GM23338 (cell line): ENCODE results near the gene NRG3. TPM values are rescaled to one million over a fixed set of nuclear protein-coding genes. Genes with fewer than 3 reads are reported as not detected.

ENCODE experiments used
- ATAC-seq: fragments of 200-7000 bp; cut with Tn5 transposase; 3 replicates; pipeline ENCODE4 v1.9.1; 2020
- DNase-seq: peaks from one replicate; pipeline ENCODE4 v3.0.0-alpha.2; 2015; ENCODE audit warnings: low spot score
- H2AFZ ChIP-seq: fragments of 200-600 bp; sonication (generic); 2 replicates; pipeline ENCODE4 v1.8.0; 2016; ENCODE audit warnings: antibody characterized with exemption, mild to moderate bottlenecking, moderate library complexity
- H3F3A ChIP-seq: fragments of 200-600 bp; sonication (generic); replicated peaks from 2 replicates; pipeline ENCODE4 v1.8.0; 2017; ENCODE audit warnings: antibody characterized with exemption, mixed run types, low read depth
- H3K27ac ChIP-seq: fragments of 200-600 bp; sonication (generic); 2 replicates; pipeline ENCODE4 v1.6.1; 2016; ENCODE audit warnings: low read depth
- H3K27me3 ChIP-seq: fragments of 200-600 bp; sonication (generic); 2 replicates; pipeline ENCODE4 v1.8.0; 2016; ENCODE audit warnings: mild to moderate bottlenecking, mixed run types, moderate library complexity; ENCODE audit not compliant: insufficient read depth
- H3K36me3 ChIP-seq: fragments of 200-600 bp; sonication (generic); 2 replicates; pipeline ENCODE4 v1.8.0; 2016; ENCODE audit warnings: mild to moderate bottlenecking; ENCODE audit not compliant: insufficient read depth
- H3K4me1 ChIP-seq: fragments of 200-600 bp; sonication (generic); 2 replicates; pipeline ENCODE4 v1.8.0; 2016; ENCODE audit warnings: mild to moderate bottlenecking, moderate library complexity; ENCODE audit not compliant: insufficient read depth
- H3K4me2 ChIP-seq: fragments of 200-600 bp; sonication (generic); 2 replicates; pipeline ENCODE4 v1.7.1; 2017; ENCODE audit warnings: mixed run types
- H3K4me3 ChIP-seq: fragments of 200-600 bp; sonication (generic); 2 replicates; pipeline ENCODE4 v1.6.1; 2016; ENCODE audit warnings: mixed run types
- H3K79me2 ChIP-seq: fragments of 200-600 bp; sonication (generic); replicated peaks from 2 replicates; pipeline ENCODE4 v1.8.0; 2017; ENCODE audit warnings: mild to moderate bottlenecking; ENCODE audit not compliant: insufficient read depth
- H3K9me2 ChIP-seq: fragments of 200-600 bp; sonication (generic); 2 replicates; pipeline ENCODE4 v1.8.0; 2017; ENCODE audit not compliant: insufficient read depth
- H4K20me1 ChIP-seq: fragments of 200-600 bp; sonication (generic); replicated peaks from 2 replicates; pipeline ENCODE4 v1.8.0; 2017; ENCODE audit warnings: mild to moderate bottlenecking; ENCODE audit not compliant: insufficient read depth
- H3K27ac Mint-ChIP-seq: 2 replicates; pipeline ENCODE4 v1.8.0; 2020; ENCODE audit warnings: inconsistent platforms, mild to moderate bottlenecking, moderate library complexity, mixed read lengths
- H3K27me3 Mint-ChIP-seq: 3 replicates; pipeline ENCODE4 v1.8.0; 2022; ENCODE audit warnings: low read depth, mild to moderate bottlenecking, moderate library complexity, mixed read lengths, inconsistent platforms; ENCODE audit not compliant: insufficient read depth, poor library complexity
- H3K36me3 Mint-ChIP-seq: 3 replicates; pipeline ENCODE4 v1.8.0; 2021; ENCODE audit warnings: low read depth, mild to moderate bottlenecking, inconsistent platforms, moderate library complexity, mixed read lengths
- H3K4me1 Mint-ChIP-seq: 3 replicates; pipeline ENCODE4 v1.8.0; 2020; ENCODE audit warnings: mild to moderate bottlenecking, inconsistent platforms, mixed read lengths
- H3K4me3 Mint-ChIP-seq: 3 replicates; pipeline ENCODE4 v1.8.0; 2021; ENCODE audit warnings: moderate library complexity, mild to moderate bottlenecking, inconsistent platforms, mixed read lengths
- H3K9me3 Mint-ChIP-seq: 3 replicates; pipeline ENCODE4 v1.8.0; 2020; ENCODE audit warnings: moderate library complexity, mild to moderate bottlenecking, inconsistent platforms, mixed read lengths
- EZH2 ChIP-seq: fragments of 200-600 bp; sonication (generic); IDR thresholded peaks from one replicate; pipeline ENCODE4 v1.8.0; 2017; ENCODE audit warnings: antibody characterized with exemption, mild to moderate bottlenecking, low read depth; ENCODE audit not compliant: unreplicated experiment
- JUNB ChIP-seq: IDR thresholded peaks from one replicate; pipeline ENCODE4 v1.6.1; 2016; ENCODE audit warnings: antibody characterized with exemption; ENCODE audit not compliant: unreplicated experiment
- POLR2AphosphoS5 ChIP-seq: IDR thresholded peaks from 2 replicates; pipeline ENCODE4 v1.6.1; 2016; ENCODE audit warnings: antibody characterized with exemption, low read depth
- ZNF114 ChIP-seq: fragments of 250-450 bp; sonication (Bioruptor Pico); IDR thresholded peaks from 2 replicates; pipeline ENCODE4 v1.5.0; 2020; ENCODE audit warnings: mild to moderate bottlenecking, moderate library complexity
- ZNF331 ChIP-seq: fragments of 250-450 bp; sonication (Bioruptor Pico); IDR thresholded peaks from 2 replicates; pipeline ENCODE4 v1.5.0; 2020; ENCODE audit warnings: low read depth, mild to moderate bottlenecking, moderate library complexity
- polyA plus RNA-seq: library from polyadenylated mRNA; unstranded; fragments of >200 nt; fragmentation: Nextera tagmentation; extraction: Ambion mirVana; gene quantifications from 2 replicates; pipeline ENCODE4 v1.2.1, GENCODE V29; 2016
- total RNA-seq: library from RNA; depleted of rRNA; stranded (reverse); fragments of >200 nt; shearing (Covaris generic); gene quantifications from 2 replicates; pipeline ENCODE4 v1.2.3, GENCODE V29; 2014
- TF ChIP-seq, protein P1 (sequence below): fragments of 250-450 bp; sonication (Bioruptor Pico); IDR thresholded peaks from 2 replicates; pipeline ENCODE4 v1.5.0; 2020; ENCODE audit warnings: mild to moderate bottlenecking, moderate library complexity
- TF ChIP-seq, protein P2 (sequence below), 2 experiments: fragments of 200-600 bp in 1 of 2; sonication (generic) in 1 of 2; conservative IDR thresholded peaks; 2 replicates each; pipeline versions ENCODE4 v1.5.1 to v1.6.1; 2016 to 2017; ENCODE audit warnings: antibody characterized with exemption in 2 of 2, low read depth in 2 of 2, mild to moderate bottlenecking in 2 of 2, moderate library complexity in 1 of 2

NRG3 gene
- total and polyA plus RNA-seq, 2 experiments from 2014 or later = 1.9 to 3.9 TPM

DNA sequence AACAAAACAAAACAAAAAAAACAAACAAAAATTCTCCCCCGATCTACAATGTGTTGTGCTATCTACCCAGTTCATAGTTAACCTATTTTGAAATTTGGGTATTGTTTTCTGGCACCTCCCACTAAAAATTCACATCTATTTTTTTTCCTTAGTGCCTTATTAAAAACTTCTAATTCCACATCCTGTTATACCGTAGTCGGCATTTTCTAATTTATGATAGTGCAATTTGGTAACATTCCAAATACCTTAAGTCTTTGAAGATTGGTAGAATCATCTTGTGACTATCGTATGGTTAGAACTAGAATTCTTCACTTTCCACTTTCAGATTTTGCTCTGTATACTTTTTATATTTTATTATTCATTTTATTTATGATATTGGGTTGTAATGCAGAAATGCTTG, 4.5 kb upstream of the NRG3 start:
- Histone ChIP-seq H3F3A (0 out of 2 replicates have a peak, but pooled peaks cover 4% of the 10 kb centered on the region), H3K9me2 (no peaks in the 10 kb centered on the region), H3K79me2 (no peaks in the 10 kb centered on the region), H3K27ac (no peak overlapping the region), H2AFZ (no peak overlapping the region), H3K36me3 (no peaks in the 10 kb centered on the region), H3K4me3 (no peak overlapping the region), H3K27me3 (peaks cover 28% of the 10 kb centered on the region), H4K20me1 (no peaks in the 10 kb centered on the region), H3K4me1 (peaks cover 10% of the 10 kb centered on the region), H3K4me2 (no peak overlapping the region)
- no peak overlapping the region for H3K27ac Mint-ChIP-seq
- H3K4me1 Mint-ChIP-seq = peaks cover 22% of the 10 kb centered on the region
- DNase-seq (no peak), ATAC-seq (no peak)
- H3K4me3 Mint-ChIP-seq = no peak overlapping the region
- H3K27me3 Mint-ChIP-seq = peaks cover 11% of the 10 kb centered on the region
- no peaks in the 10 kb centered on the region for H3K36me3 Mint-ChIP-seq
- TF ChIP-seq JUNB (no peak), ZNF331 (CRISPR knock-in tag) (no peak), EZH2 (no peak), POLR2AphosphoS5 (no peak), ZNF114 (no peak)
- TF ChIP-seq, protein P1, sequence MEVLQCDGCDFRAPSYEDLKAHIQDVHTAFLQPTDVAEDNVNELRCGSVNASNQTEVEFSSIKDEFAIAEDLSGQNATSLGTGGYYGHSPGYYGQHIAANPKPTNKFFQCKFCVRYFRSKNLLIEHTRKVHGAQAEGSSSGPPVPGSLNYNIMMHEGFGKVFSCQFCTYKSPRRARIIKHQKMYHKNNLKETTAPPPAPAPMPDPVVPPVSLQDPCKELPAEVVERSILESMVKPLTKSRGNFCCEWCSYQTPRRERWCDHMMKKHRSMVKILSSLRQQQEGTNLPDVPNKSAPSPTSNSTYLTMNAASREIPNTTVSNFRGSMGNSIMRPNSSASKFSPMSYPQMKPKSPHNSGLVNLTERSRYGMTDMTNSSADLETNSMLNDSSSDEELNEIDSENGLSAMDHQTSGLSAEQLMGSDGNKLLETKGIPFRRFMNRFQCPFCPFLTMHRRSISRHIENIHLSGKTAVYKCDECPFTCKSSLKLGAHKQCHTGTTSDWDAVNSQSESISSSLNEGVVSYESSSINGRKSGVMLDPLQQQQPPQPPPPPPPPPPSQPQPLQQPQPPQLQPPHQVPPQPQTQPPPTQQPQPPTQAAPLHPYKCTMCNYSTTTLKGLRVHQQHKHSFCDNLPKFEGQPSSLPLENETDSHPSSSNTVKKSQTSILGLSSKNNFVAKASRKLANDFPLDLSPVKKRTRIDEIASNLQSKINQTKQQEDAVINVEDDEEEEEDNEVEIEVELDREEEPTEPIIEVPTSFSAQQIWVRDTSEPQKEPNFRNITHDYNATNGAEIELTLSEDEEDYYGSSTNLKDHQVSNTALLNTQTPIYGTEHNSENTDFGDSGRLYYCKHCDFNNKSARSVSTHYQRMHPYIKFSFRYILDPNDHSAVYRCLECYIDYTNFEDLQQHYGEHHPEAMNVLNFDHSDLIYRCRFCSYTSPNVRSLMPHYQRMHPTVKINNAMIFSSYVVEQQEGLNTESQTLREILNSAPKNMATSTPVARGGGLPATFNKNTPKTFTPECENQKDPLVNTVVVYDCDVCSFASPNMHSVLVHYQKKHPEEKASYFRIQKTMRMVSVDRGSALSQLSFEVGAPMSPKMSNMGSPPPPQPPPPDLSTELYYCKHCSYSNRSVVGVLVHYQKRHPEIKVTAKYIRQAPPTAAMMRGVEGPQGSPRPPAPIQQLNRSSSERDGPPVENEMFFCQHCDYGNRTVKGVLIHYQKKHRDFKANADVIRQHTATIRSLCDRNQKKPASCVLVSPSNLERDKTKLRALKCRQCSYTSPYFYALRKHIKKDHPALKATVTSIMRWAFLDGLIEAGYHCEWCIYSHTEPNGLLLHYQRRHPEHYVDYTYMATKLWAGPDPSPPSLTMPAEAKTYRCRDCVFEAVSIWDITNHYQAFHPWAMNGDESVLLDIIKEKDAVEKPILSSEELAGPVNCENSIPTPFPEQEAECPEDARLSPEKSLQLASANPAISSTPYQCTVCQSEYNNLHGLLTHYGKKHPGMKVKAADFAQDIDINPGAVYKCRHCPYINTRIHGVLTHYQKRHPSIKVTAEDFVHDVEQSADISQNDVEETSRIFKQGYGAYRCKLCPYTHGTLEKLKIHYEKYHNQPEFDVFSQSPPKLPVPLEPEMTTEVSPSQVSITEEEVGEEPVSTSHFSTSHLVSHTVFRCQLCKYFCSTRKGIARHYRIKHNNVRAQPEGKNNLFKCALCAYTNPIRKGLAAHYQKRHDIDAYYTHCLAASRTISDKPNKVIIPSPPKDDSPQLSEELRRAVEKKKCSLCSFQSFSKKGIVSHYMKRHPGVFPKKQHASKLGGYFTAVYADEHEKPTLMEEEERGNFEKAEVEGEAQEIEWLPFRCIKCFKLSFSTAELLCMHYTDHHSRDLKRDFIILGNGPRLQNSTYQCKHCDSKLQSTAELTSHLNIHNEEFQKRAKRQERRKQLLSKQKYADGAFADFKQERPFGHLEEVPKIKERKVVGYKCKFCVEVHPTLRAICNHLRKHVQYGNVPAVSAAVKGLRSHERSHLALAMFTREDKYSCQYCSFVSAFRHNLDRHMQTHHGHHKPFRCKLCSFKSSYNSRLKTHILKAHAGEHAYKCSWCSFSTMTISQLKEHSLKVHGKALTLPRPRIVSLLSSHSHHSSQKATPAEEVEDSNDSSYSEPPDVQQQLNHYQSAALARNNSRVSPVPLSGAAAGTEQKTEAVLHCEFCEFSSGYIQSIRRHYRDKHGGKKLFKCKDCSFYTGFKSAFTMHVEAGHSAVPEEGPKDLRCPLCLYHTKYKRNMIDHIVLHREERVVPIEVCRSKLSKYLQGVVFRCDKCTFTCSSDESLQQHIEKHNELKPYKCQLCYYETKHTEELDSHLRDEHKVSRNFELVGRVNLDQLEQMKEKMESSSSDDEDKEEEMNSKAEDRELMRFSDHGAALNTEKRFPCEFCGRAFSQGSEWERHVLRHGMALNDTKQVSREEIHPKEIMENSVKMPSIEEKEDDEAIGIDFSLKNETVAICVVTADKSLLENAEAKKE = no peak
- TF ChIP-seq, protein P2, sequence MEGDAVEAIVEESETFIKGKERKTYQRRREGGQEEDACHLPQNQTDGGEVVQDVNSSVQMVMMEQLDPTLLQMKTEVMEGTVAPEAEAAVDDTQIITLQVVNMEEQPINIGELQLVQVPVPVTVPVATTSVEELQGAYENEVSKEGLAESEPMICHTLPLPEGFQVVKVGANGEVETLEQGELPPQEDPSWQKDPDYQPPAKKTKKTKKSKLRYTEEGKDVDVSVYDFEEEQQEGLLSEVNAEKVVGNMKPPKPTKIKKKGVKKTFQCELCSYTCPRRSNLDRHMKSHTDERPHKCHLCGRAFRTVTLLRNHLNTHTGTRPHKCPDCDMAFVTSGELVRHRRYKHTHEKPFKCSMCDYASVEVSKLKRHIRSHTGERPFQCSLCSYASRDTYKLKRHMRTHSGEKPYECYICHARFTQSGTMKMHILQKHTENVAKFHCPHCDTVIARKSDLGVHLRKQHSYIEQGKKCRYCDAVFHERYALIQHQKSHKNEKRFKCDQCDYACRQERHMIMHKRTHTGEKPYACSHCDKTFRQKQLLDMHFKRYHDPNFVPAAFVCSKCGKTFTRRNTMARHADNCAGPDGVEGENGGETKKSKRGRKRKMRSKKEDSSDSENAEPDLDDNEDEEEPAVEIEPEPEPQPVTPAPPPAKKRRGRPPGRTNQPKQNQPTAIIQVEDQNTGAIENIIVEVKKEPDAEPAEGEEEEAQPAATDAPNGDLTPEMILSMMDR (conservative IDR thresholded peaks at IDR 0.05; ENCODE audit: low read depth in 2 of 2) = no peak
- H3K9me3 Mint-ChIP-seq = no peaks in the 10 kb centered on the region
